Upper lobe of left lung (tissue), 6 donors: ENCODE results near the gene DENND2C. TPM values are rescaled to one million over a fixed set of nuclear protein-coding genes. Genes with fewer than 3 reads are reported as not detected.
"Not testable (repeated sequence)": the region's sequence is repeated elsewhere in the genome, so short reads cannot be mapped to it uniquely, and the experiment has no call there.

Experiments used
- ATAC-seq, 2 donors: fragments of 200-7000 bp; cut with Tn5 transposase; one replicate each; pipeline ENCODE4 v1.9.1; 2022; ENCODE audit warnings: mild to moderate bottlenecking in 2 of 2, moderate library complexity in 2 of 2; ENCODE audit not compliant: low FRiP score in 2 of 2
- DNase-seq, 2 donors: peaks; one replicate each; pipeline ENCODE4 v3.0.0-alpha.2; 2019 to 2020
- H3K27ac ChIP-seq, 4 donors: fragments of 200-600 bp; sonication (generic); one replicate each; pipeline ENCODE4 v1.5.1; 2016 to 2019
- H3K27me3 ChIP-seq, 4 donors: fragments of 200-600 bp; sonication (generic); one replicate each; pipeline ENCODE4 v1.5.1; 2017 to 2019
- H3K36me3 ChIP-seq, 4 donors: fragments of 200-600 bp; sonication (generic); one replicate each; pipeline ENCODE4 v1.5.1; 2016 to 2019
- H3K4me1 ChIP-seq, 4 donors: fragments of 200-600 bp; sonication (generic); one replicate each; pipeline ENCODE4 v1.5.1; 2018 to 2019
- H3K4me3 ChIP-seq, 4 donors: fragments of 200-600 bp; sonication (generic); one replicate each; pipeline ENCODE4 v1.5.1; 2017 to 2019; ENCODE audit warnings: mild to moderate bottlenecking in 2 of 4, moderate library complexity in 1 of 4
- H3K9me3 ChIP-seq, 4 donors: fragments of 200-600 bp; sonication (generic); one replicate each; pipeline ENCODE4 v1.5.1; 2018 to 2019
- CTCF ChIP-seq, 6 experiments: fragments of 450-650 bp in 4 of 6; fragments of 200-600 bp in 2 of 6; sonication (generic) in 2 of 6; IDR thresholded peaks; one replicate each; pipeline ENCODE4 v1.5.1; 2016 to 2019; ENCODE audit warnings: antibody characterized with exemption in 6 of 6
- EP300 ChIP-seq, 4 donors: sonication (generic); formaldehyde crosslinking; IDR thresholded peaks; one replicate each; pipeline ENCODE4 v1.5.1; 2017; ENCODE audit warnings: antibody characterized with exemption in 4 of 4, control low read depth in 2 of 4
- POLR2A ChIP-seq, 4 donors: fragments of 450-650 bp; IDR thresholded peaks; one replicate each; pipeline ENCODE4 v1.5.1; 2016 to 2017; ENCODE audit warnings: antibody characterized with exemption in 4 of 4, mild to moderate bottlenecking in 2 of 4
- POLR2AphosphoS5 ChIP-seq, 2 donors: sonication (generic); formaldehyde crosslinking; IDR thresholded peaks; one replicate each; pipeline ENCODE4 v1.5.1; 2017; ENCODE audit warnings: antibody characterized with exemption in 2 of 2
- WGBS, 2 donors: methylation state at CpG; one replicate each; pipeline ENCODE4 v1.1.5; 2017 to 2018; 5-methylcytosine and 5-hydroxymethylcytosine counted together
- total RNA-seq, 6 donors: library from RNA; depleted of rRNA in 4 of 6; stranded (reverse); fragments of >200 nt in 4 of 6; gene quantifications; one replicate each; pipeline versions ENCODE4 v1.1.0 to v1.2.1, GENCODE V29; 2016 to 2021
- donor health status: DM: no; HTN: no; CAD: no; lungs with moderate emphysema.
- donor health status: DM: no; HTN: yes; CAD: no; lungs with severe emphysema.

The DENND2C gene
- total RNA-seq, 6 donors from 2014 or later, result 2.1 to 6.5 (median 3.6) TPM

GRCh38 chr1:114585231-114585630 lies 84.6 kb downstream of the DENND2C start:
- H3K27ac ChIP-seq, result no peak overlapping the region
- H3K4me3 ChIP-seq, result no peak overlapping the region
- H3K9me3 ChIP-seq, result no peaks in the 10 kb centered on the region
- no peaks in the 10 kb centered on the region for H3K27me3 ChIP-seq
- WGBS, 2 donors, result 85 to 88% methylated on average over 1 of the region's 1 CpG
- H3K4me1 ChIP-seq, result peaks cover 13 to 17% (median 15%) of the 10 kb centered on the region in 4 donors
- H3K36me3 ChIP-seq, result peaks cover 0 to 12% (median 0%) of the 10 kb centered on the region in 4 donors
- ATAC-seq, result no peak
- no peak for TF ChIP-seq CTCF (IDR thresholded peaks at IDR 0.05)
- TF ChIP-seq POLR2A (IDR thresholded peaks at IDR 0.05), result no peak
- no peak for TF ChIP-seq EP300 (IDR thresholded peaks at IDR 0.05)
- TF ChIP-seq POLR2AphosphoS5 (IDR thresholded peaks at IDR 0.05), result no peak
- no peak for DNase-seq

- Histone ChIP-seq H3K4me1 (peaks cover 21 to 37% (median 28%) of the 10 kb centered on the region in 4 donors), H3K4me3 (peak within 1 kb of the TSS; percentile 61 to 64 (median 62)), H3K27ac (peak within 1 kb of the TSS; percentile 86 to 93 (median 92)), H3K27me3 (no peaks in the 10 kb centered on the region), H3K9me3 (no peaks in the 10 kb centered on the region), H3K36me3 (peaks cover 0 to 35% (median 6%) of the 10 kb centered on the region in 4 donors)
- peak; percentile 97 to 99 for ATAC-seq
- peak; percentile 13 to 97 for DNase-seq
- 9 to 15% methylated on average over 17 to 40 of the region's 40 CpGs for WGBS, 2 donors
- peak; percentile 85 to 97 for TF ChIP-seq POLR2AphosphoS5 (IDR thresholded peaks at IDR 0.05)
- TF ChIP-seq EP300 (IDR thresholded peaks at IDR 0.05), result peak in 2 of 4 donors; percentile 15 to 81
- TF ChIP-seq POLR2A (IDR thresholded peaks at IDR 0.05), result peak in 3 of 4 donors; percentile 86 to 96 (median 91)
- peak in 2 of 6 experiments; percentile 6 to 12 for TF ChIP-seq CTCF (IDR thresholded peaks at IDR 0.05)
Observed at GRCh38 chr1:114581335-114582287, 88.2 kb downstream of the DENND2C start, which contains the start of gene BCAS2. Gene BCAS2 (minus strand): TSS chr1:114581615. CDS start chr1:114581591, 24 bp downstream.

GRCh38 chr1:114574365-114574764 lies 95.5 kb downstream of the DENND2C start:
- Histone ChIP-seq H3K27ac (no peak overlapping the region), H3K4me3 (no peak overlapping the region), H3K36me3 (peaks cover 30 to 95% (median 47%) of the 10 kb centered on the region in 4 donors), H3K27me3 (no peaks in the 10 kb centered on the region), H3K4me1 (peaks cover 0 to 13% (median 6%) of the 10 kb centered on the region in 4 donors), H3K9me3 (no peaks in the 10 kb centered on the region)
- DNase-seq (no peak), ATAC-seq (no peak)
- WGBS, 2 donors, result 86 to 94% methylated on average over 2 of the region's 2 CpGs
- TF ChIP-seq POLR2AphosphoS5 (IDR thresholded peaks at IDR 0.05) (no peak), EP300 (IDR thresholded peaks at IDR 0.05) (no peak), POLR2A (IDR thresholded peaks at IDR 0.05) (no peak), CTCF (IDR thresholded peaks at IDR 0.05) (no peak)

GRCh38 chr1:114564141-114564540 lies 105.7 kb downstream of the DENND2C start:
- TF ChIP-seq POLR2AphosphoS5 (IDR thresholded peaks at IDR 0.05), result no peak
- no peak for TF ChIP-seq CTCF (IDR thresholded peaks at IDR 0.05)
- no peak for TF ChIP-seq EP300 (IDR thresholded peaks at IDR 0.05)
- no peak for TF ChIP-seq POLR2A (IDR thresholded peaks at IDR 0.05)
- DNase-seq, result no peak
- peaks cover 14 to 46% (median 32%) of the 10 kb centered on the region in 4 donors for H3K36me3 ChIP-seq
- no peaks in the 10 kb centered on the region for H3K4me1 ChIP-seq
- no peaks in the 10 kb centered on the region for H3K9me3 ChIP-seq
- H3K4me3 ChIP-seq, result no peak overlapping the region
- ATAC-seq, result no peak
- H3K27me3 ChIP-seq, result no peaks in the 10 kb centered on the region
- H3K27ac ChIP-seq, result no peak overlapping the region

GRCh38 chr1:114562978-114563510 lies 106.8 kb downstream of the DENND2C start:
- not testable (repeated sequence) for DNase-seq, ATAC-seq, H3K4me1 ChIP-seq, H3K4me3 ChIP-seq, H3K27ac ChIP-seq, H3K27me3 ChIP-seq, H3K9me3 ChIP-seq
- H3K36me3 ChIP-seq, result peaks cover 9 to 35% (median 24%) of the 10 kb centered on the region in 4 donors
- WGBS, 2 donors, result 80 to 89% methylated on average over 3 of the region's 3 CpGs
